WTC11 (cell line): ENCODE data around the gene MRPS6. TPM values are rescaled to one million over a fixed set of nuclear protein-coding genes. Genes with fewer than 3 reads are reported as not detected.

ENCODE experiments used
- ATAC-seq: fragments of 200-7000 bp; cut with Tn5 transposase; 2 replicates; pipeline ENCODE4 v1.10.0; 2021; ENCODE audit warnings: mild to moderate bottlenecking, moderate library complexity
- CTCF ChIA-PET: fragments of 300-600 bp; sonication (Branson Sonifier 250); formaldehyde crosslinking; loops from one replicate; lab custom pipeline; 2021; ENCODE audit warnings: antibody characterized with exemption; lab: Charles Lee
- POLR2A ChIA-PET: fragments of 350-600 bp; sonication (Branson Sonifier 250); formaldehyde crosslinking; loops from one replicate; lab custom pipeline; 2021; ENCODE audit warnings: antibody characterized with exemption; lab: Charles Lee
- DNase-seq: peaks from one replicate; pipeline ENCODE4 v3.0.0; 2021; ENCODE audit warnings: low spot score
- H3K27ac Mint-ChIP-seq: 2 replicates; pipeline ENCODE4 v1.8.0; 2021; ENCODE audit warnings: mixed read lengths
- H3K27me3 Mint-ChIP-seq: 2 replicates; pipeline ENCODE4 v1.8.0; 2021; ENCODE audit warnings: low read depth, mild to moderate bottlenecking, moderate library complexity, mixed read lengths
- H3K36me3 Mint-ChIP-seq: 2 replicates; pipeline ENCODE4 v1.8.0; 2021; ENCODE audit warnings: mixed read lengths
- H3K4me1 Mint-ChIP-seq: 2 replicates; pipeline ENCODE4 v1.8.0; 2022; ENCODE audit warnings: mixed read lengths
- H3K4me3 Mint-ChIP-seq: 2 replicates; pipeline ENCODE4 v1.8.0; 2021; ENCODE audit warnings: mild to moderate bottlenecking, moderate library complexity, mixed read lengths
- H3K9me3 Mint-ChIP-seq: 2 replicates; pipeline ENCODE4 v1.8.0; 2021; ENCODE audit warnings: mixed read lengths
- CTCF ChIP-seq: fragments of 200-600 bp; IDR thresholded peaks from 2 replicates; pipeline ENCODE4 v1.8.0; 2022; ENCODE audit warnings: antibody characterized with exemption
- E2F5 ChIP-seq: sonication (generic); formaldehyde crosslinking; IDR thresholded peaks from 2 replicates; pipeline ENCODE4 v1.8.1; 2022; ENCODE audit warnings: mild to moderate bottlenecking, moderate library complexity, missing genetic modification reagents
- KAT7 ChIP-seq: sonication (generic); formaldehyde crosslinking; IDR thresholded peaks from 2 replicates; pipeline ENCODE4 v1.8.1; 2023; ENCODE audit warnings: missing genetic modification reagents, mild to moderate bottlenecking, borderline replicate concordance
- RELA ChIP-seq: sonication (generic); formaldehyde crosslinking; IDR thresholded peaks from 2 replicates; pipeline ENCODE4 v1.8.1; 2022; ENCODE audit warnings: missing genetic modification reagents, mild to moderate bottlenecking, borderline replicate concordance
- SOX15 ChIP-seq: fragments of 250-450 bp; sonication (Bioruptor Pico); IDR thresholded peaks from 2 replicates; pipeline ENCODE4 v1.9.0; 2021; ENCODE audit warnings: mild to moderate bottlenecking
- SP1 ChIP-seq: sonication (generic); formaldehyde crosslinking; conservative IDR thresholded peaks from 2 replicates; pipeline ENCODE4 v1.8.1; 2022; ENCODE audit warnings: missing genetic modification reagents
- ZBTB43 ChIP-seq: sonication (generic); formaldehyde crosslinking; IDR thresholded peaks from 2 replicates; pipeline ENCODE4 v1.8.1; 2023; ENCODE audit warnings: mild to moderate bottlenecking, missing genetic modification reagents
- ZNF671 ChIP-seq: fragments of 250-450 bp; sonication (Bioruptor Pico); IDR thresholded peaks from 2 replicates; pipeline ENCODE4 v1.8.0; 2021; ENCODE audit warnings: mild to moderate bottlenecking
- total RNA-seq: library from RNA; stranded (reverse); gene quantifications from 3 replicates; pipeline ENCODE4 v1.2.3, GENCODE V29; 2021
- TF ChIP-seq, protein P1 (sequence below): sonication (generic); formaldehyde crosslinking; conservative IDR thresholded peaks from 2 replicates; pipeline ENCODE4 v1.8.1; 2023; ENCODE audit warnings: mild to moderate bottlenecking, low read depth, missing genetic modification reagents, moderate library complexity
- TF ChIP-seq, protein P2 (sequence below): sonication (generic); formaldehyde crosslinking; IDR thresholded peaks from 2 replicates; pipeline ENCODE4 v1.8.0; 2022; ENCODE audit warnings: mild to moderate bottlenecking, missing genetic modification reagents

Gene MRPS6
- total RNA-seq, 1 experiment from 2014 or later = 133 TPM

DNA sequence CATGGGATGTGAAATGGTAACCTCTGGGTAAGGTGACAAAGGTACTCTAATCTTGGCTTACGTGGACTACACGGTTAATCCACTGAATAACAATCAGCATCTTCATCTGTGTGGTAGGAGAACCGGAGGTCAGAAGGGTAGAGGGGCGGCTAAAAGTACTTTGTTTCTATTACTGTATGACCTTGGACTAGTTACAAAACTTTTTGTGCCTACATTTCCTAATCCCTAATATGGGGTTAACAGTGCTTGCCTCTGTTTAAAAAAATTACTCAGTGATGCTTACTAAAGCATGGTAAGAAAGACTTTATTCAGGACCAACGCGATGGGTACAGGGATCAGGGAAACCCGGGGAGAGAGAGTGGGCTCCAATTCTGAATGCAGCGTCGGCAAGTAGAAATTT is 1.7 kb upstream of the MRPS6 start (continued):
- TF ChIP-seq RELA = no peak
- TF ChIP-seq SP1 (CRISPR knock-in tag) = no peak
- TF ChIP-seq, all 79 proteins: peak for 0

DNA sequence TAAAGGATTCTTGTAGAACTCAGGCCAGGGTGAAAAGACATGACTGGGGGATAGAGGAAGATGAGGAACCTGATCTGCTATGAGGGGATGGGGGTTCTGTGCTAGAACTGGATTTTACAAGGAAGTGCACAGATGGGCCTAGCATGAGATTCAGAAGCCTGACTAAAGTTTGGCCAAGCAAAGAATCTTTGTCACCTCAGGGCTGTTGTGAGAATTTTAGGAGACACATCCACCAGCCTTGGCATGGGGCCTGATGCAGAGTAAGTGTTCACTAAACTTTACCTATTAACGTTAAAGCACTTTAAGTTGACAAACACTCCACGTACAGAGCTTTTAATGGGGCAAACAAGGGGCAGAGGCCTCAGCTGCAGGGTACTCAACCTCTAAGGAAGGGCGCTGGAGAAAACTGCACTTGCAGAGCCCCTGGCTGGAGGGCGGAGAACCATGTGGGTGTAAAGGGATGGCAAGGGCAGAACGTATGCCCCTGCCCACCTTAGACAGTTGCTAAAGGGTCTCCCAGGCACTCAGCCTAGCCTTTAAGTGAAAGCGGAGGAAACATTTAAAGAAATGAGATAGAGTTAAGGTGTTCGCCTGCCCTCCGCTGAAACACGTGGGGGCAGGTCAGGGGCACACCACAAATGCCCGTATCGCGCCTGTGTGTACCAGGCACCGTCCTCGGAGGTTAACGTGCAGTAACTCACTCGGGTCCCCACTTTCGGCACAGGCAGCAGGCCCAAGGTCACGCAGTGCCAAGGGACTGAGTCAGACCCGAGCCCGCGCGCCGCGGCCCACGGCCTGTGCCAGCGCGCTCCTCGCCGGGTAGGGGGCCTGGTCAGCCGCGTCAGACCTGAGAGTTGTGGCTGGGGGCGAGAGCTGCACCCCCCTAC is 990 bp upstream of the MRPS6 start:
- Mint-ChIP-seq H3K27me3 (peaks cover 11% of the 10 kb centered on the region), H3K36me3 (no peaks in the 10 kb centered on the region), H3K4me3 (peak overlapping the region; percentile 72), H3K27ac (peak overlapping the region; percentile 77; the same call in 1 of the 2 replicates), H3K9me3 (no peaks in the 10 kb centered on the region), H3K4me1 (peaks cover 36% of the 10 kb centered on the region)
- no peak for DNase-seq
- ChIA-PET POLR2A (interaction anchor here (0.9 to 2.0 kb wide), 8 partner anchors 10 to 148 kb away, joined by 3 to 9 read pairs (median 4); no protein-coding TSS in a partner anchor), CTCF (interaction anchor here (0.8 to 3.2 kb wide), 13 partner anchors 11 to 295 kb away, joined by 3 to 27 read pairs (median 5); no protein-coding TSS in a partner anchor)
- peak; percentile 38 for ATAC-seq
- no peak for TF ChIP-seq ZNF671 (CRISPR knock-in tag)
- 0 out of 2 replicates have a peak, but pooled peaks have one; percentile 19 for TF ChIP-seq CTCF
- TF ChIP-seq, protein P1, sequence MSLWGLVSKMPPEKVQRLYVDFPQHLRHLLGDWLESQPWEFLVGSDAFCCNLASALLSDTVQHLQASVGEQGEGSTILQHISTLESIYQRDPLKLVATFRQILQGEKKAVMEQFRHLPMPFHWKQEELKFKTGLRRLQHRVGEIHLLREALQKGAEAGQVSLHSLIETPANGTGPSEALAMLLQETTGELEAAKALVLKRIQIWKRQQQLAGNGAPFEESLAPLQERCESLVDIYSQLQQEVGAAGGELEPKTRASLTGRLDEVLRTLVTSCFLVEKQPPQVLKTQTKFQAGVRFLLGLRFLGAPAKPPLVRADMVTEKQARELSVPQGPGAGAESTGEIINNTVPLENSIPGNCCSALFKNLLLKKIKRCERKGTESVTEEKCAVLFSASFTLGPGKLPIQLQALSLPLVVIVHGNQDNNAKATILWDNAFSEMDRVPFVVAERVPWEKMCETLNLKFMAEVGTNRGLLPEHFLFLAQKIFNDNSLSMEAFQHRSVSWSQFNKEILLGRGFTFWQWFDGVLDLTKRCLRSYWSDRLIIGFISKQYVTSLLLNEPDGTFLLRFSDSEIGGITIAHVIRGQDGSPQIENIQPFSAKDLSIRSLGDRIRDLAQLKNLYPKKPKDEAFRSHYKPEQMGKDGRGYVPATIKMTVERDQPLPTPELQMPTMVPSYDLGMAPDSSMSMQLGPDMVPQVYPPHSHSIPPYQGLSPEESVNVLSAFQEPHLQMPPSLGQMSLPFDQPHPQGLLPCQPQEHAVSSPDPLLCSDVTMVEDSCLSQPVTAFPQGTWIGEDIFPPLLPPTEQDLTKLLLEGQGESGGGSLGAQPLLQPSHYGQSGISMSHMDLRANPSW = no peak
- TF ChIP-seq, protein P2, sequence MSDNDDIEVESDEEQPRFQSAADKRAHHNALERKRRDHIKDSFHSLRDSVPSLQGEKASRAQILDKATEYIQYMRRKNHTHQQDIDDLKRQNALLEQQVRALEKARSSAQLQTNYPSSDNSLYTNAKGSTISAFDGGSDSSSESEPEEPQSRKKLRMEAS = peak; percentile 51; the same call in 1 of the 2 replicates
- 0 out of 2 replicates have a peak, but pooled peaks have one; percentile 74 for TF ChIP-seq ZBTB43 (CRISPR knock-in tag)
- TF ChIP-seq E2F5 (CRISPR knock-in tag) = peak; percentile 38; the same call in 1 of the 2 replicates

DNA sequence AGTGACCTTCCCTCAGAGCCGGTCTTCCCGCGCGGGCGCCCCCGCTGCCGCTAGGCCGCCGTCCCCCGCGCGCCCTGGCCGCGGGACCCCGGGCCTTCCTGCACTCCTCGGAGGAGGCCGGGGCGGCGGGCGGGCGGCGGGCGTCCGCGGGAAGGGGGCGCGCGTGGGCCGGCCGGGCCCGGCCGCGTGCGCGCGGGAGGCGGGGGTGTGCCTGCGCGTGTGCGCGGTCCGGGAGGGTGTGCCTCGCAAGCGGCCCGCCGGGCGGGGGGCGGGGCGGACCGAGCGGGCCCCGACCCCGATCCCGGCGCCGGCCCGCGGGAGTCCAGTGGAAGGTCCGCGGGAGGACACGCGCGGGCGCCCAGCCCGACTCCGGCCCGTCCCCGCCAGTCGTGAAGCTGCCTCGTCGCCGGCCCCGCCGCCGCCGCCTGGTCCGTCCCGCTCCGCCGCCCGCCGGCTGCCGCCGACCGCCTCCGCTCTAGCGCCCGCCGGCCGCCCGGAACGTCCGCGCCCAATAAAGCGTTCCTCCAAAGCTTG is 438 bp downstream of the MRPS6 start:
- H3K4me1 Mint-ChIP-seq = peaks cover 45% of the 10 kb centered on the region
- ChIA-PET POLR2A (interaction anchor here (0.7 to 2.0 kb wide), 10 partner anchors 12 to 268 kb away, joined by 3 to 9 read pairs (median 4); no protein-coding TSS in a partner anchor), CTCF (interaction anchor here (1.0 to 3.2 kb wide), 14 partner anchors 12 to 294 kb away, joined by 3 to 27 read pairs (median 5); no protein-coding TSS in a partner anchor)
- DNase-seq (peak; percentile 29), ATAC-seq (no peak)
- peaks cover 11% of the 10 kb centered on the region for H3K27me3 Mint-ChIP-seq
- peak overlapping the region; percentile 92 for H3K27ac Mint-ChIP-seq
- no peaks in the 10 kb centered on the region for H3K9me3 Mint-ChIP-seq
- TF ChIP-seq SOX15 (no peak), KAT7 (CRISPR knock-in tag) (peak; percentile 66; the same call in 1 of the 2 replicates)
- H3K36me3 Mint-ChIP-seq = peaks cover 7% of the 10 kb centered on the region
- peak overlapping the region; percentile 96 for H3K4me3 Mint-ChIP-seq
